ENCODE measurements around the gene GPC5. TPM values are rescaled to one million over a fixed set of nuclear protein-coding genes. Genes with fewer than 3 reads are reported as not detected.

Gene GPC5
- total and polyA plus RNA-seq, 2 of the 13 experiments (the other 11 are each of a cell fraction or from before 2014, with no cell fraction given): 0.02 to 0.07 TPM

GRCh38 chr13:91467236-91467635 lies 68.8 kb downstream of the GPC5 start:
- Histone ChIP-seq H3K79me2 (ENCODE audit: insufficient read depth, low read length) (no peaks in the 10 kb centered on the region), H3K36me3 (replicated peaks in 1 of 2; ENCODE audit: control insufficient read depth in 1 of 2, insufficient read depth in 2 of 2, low read length in 2 of 2) (no peaks in the 10 kb centered on the region), H3K27ac (ENCODE audit: extremely low read length, insufficient read depth, low read length) (no peak overlapping the region), H3K27me3 (ENCODE audit: control insufficient read depth in 1 of 2, insufficient read depth in 2 of 2, low read length in 2 of 2) (no peaks in the 10 kb centered on the region), H2AFZ (ENCODE audit: low read length) (no peak overlapping the region), H3K4me2 (ENCODE audit: low read depth, low read length) (no peak overlapping the region), H3K4me3 (replicated peaks in 1 of 3; ENCODE audit: insufficient read depth in 1 of 3, low read depth in 2 of 3, low read length in 3 of 3) (no peak overlapping the region), H3K4me1 (ENCODE audit: insufficient read depth, low read length) (no peaks in the 10 kb centered on the region), H3K9me3 (ENCODE audit: low read length) (no peaks in the 10 kb centered on the region), H4K20me1 (ENCODE audit: insufficient read depth, low read length) (no peaks in the 10 kb centered on the region), H3K9ac (ENCODE audit: insufficient read depth, low read depth, low read length) (no peak overlapping the region)
- POLR2A ChIA-PET: no interaction called here
- no TSS peak for BruUV-seq (replicated peaks)
- CTCF ChIA-PET (ENCODE audit: low intra/inter-chr PET ratio, low total read pairs): no interaction called here
- in situ Hi-C loops (cut with HindIII; ENCODE audit: extremely low pct_ligation_motif_present, low pct_unique_long_range_greater_than_20kb): no loop called here
- FAIRE-seq (no peak), DNase-seq (ENCODE audit: low spot score) (no peak), ATAC-seq (no peak)
- no peak for TF ChIP-seq AGO1 (IDR thresholded peaks at IDR 0.05; ENCODE audit: low read depth, low read length, poor library complexity, severe bottlenecking)
- TF ChIP-seq SOX6 (IDR thresholded peaks at IDR 0.05): no peak
- TF ChIP-seq SOX6 (CRISPR knock-in tag; IDR thresholded peaks at IDR 0.05): no peak
- no peak for TF ChIP-seq ZNF142 (CRISPR knock-in tag; IDR thresholded peaks at IDR 0.05)
- no peak for TF ChIP-seq DDIT3 (CRISPR knock-in tag; IDR thresholded peaks at IDR 0.05)
- no peak for TF ChIP-seq ZMAT3 (CRISPR knock-in tag; conservative IDR thresholded peaks at IDR 0.05)
- intact Hi-C loops (cut with micrococcal nuclease; ENCODE audit: unreplicated experiment): no loop called here
- 21% methylated on average over 3 of the region's 3 CpGs for WGBS (ENCODE audit: low lambda C conversion rate)

All from HepG2 (cell line).